Measurements from ENCODE around the gene INPP4A.

INPP4A gene

DNA sequence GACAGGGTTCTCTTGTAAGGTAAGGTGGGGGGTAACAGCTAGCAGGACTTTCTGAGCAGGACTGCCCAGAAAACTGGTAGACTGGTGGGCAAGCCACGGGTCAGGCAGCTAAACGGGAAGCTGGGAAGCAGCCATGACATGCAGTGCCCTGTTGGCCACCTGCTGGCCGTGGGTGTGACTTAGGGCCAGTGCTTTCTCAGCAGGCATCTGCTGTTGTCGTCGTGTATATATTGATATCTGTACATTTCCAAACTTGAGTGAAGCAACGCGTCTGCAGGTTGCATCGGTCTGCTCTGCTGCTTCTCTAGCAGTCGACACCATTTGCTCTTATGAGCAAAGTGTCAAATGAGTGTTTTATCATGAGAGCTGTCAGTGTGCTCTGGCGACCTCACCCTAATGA, 132.7 kb downstream of the INPP4A start:
- TF ChIP-seq, protein P1, sequence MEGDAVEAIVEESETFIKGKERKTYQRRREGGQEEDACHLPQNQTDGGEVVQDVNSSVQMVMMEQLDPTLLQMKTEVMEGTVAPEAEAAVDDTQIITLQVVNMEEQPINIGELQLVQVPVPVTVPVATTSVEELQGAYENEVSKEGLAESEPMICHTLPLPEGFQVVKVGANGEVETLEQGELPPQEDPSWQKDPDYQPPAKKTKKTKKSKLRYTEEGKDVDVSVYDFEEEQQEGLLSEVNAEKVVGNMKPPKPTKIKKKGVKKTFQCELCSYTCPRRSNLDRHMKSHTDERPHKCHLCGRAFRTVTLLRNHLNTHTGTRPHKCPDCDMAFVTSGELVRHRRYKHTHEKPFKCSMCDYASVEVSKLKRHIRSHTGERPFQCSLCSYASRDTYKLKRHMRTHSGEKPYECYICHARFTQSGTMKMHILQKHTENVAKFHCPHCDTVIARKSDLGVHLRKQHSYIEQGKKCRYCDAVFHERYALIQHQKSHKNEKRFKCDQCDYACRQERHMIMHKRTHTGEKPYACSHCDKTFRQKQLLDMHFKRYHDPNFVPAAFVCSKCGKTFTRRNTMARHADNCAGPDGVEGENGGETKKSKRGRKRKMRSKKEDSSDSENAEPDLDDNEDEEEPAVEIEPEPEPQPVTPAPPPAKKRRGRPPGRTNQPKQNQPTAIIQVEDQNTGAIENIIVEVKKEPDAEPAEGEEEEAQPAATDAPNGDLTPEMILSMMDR (IDR thresholded peaks at IDR 0.05; ENCODE audit: insufficient read depth, low read depth, low read length, missing control alignments): no peak
- no peak overlapping the region for H3K4me3 ChIP-seq (ENCODE audit: low read depth, low read length)
- DNase-seq (ENCODE audit: low read depth): no peak

GRCh38 chr2:98578231-98578630, 133.6 kb downstream of the INPP4A start:
- H3K4me3 ChIP-seq (ENCODE audit: low read depth, low read length): no peak overlapping the region
- TF ChIP-seq, protein P1 (IDR thresholded peaks at IDR 0.05; ENCODE audit: insufficient read depth, low read depth, low read length, missing control alignments): no peak
- DNase-seq (ENCODE audit: low read depth): no peak

DNA sequence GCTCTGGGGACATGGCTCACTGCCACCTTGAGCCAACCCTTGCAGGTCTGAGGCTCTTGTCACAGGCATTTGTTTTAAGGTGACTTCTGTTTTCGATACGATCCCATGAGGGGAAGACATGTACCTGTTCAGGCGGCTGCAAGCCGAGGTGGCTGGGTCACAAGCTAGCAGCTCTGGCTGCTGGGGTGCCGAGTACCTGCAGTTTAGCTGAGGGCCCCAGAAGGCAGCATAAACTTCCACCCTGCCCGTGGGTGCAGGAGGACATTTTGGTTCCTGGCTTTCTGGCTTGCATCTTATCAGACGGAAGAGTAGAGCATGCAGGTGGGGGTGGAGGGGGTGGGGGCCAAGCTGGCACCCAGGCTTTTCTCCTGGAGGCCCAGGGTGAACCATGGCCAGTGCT, 135.3 kb downstream of the INPP4A start:
- TF ChIP-seq, protein P1 (IDR thresholded peaks at IDR 0.05; ENCODE audit: insufficient read depth, low read depth, low read length, missing control alignments): no peak
- DNase-seq (ENCODE audit: low read depth): no peak
- no peak overlapping the region for H3K4me3 ChIP-seq (ENCODE audit: low read depth, low read length)

DNA sequence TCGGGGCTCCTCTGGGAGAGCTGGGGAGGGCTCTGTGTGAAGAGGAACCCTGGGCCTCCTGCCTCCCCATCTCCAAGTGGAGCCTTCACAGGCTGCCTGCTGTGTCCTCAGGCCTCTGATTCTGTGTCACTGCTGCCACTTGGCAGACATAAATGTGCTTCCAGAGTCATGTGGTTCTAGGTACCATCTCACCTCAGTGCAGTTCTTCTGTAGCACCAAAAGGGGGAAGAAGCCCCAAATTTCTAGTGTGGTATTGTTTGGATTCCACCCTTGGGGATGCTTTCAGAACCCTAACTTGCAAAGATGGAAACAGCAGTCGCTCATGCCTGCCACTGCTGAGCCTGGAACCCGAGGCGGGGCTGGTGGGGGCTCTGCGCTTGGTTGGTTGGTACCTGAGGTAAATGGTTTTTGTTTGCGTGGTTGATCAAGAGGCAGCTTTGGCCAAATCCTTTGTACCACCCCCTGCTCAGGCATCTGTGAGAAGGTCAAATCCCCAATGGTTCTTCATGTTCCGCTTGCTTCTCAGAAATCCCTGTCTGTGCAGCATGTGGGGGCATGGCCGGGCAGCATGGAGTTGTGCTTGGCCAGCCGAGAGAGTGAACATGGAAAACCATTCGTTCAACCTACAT, 136.1 kb downstream of the INPP4A start:
- TF ChIP-seq, protein P1 (IDR thresholded peaks at IDR 0.05; ENCODE audit: insufficient read depth, low read depth, low read length, missing control alignments): no peak
- DNase-seq (ENCODE audit: low read depth): no peak
- no peak overlapping the region for H3K4me3 ChIP-seq (ENCODE audit: low read depth, low read length)

DNA sequence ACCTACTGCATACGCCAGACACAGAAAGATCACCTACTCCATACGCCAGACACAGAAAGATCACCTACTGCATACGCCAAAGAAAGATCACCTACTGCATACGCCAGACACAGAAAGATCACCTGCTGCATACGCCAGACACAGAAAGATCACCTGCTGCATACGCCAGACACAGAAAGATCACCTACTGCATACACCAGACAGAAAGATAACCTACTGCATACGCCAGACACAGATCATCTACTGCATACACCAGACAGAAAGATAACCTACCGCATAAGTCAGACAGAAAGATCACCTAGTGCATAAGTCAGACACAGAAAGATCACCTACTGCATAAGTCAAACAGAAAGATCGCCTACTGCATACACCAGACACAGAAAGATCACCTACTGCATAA, 137.9 kb downstream of the INPP4A start:
- DNase-seq (ENCODE audit: low read depth): no peak
- H3K4me3 ChIP-seq (ENCODE audit: low read depth, low read length): no peak overlapping the region
- TF ChIP-seq, protein P1 (IDR thresholded peaks at IDR 0.05; ENCODE audit: insufficient read depth, low read depth, low read length, missing control alignments): no peak

- no peak overlapping the region for H3K4me3 ChIP-seq (ENCODE audit: low read depth, low read length)
- TF ChIP-seq, protein P1 (IDR thresholded peaks at IDR 0.05; ENCODE audit: insufficient read depth, low read depth, low read length, missing control alignments): no peak
These were observed 138.6 kb downstream of the INPP4A start for GRCh38 chr2:98583276-98583675.

More at GRCh38 chr2:98583276-98583675, 138.6 kb downstream of the INPP4A start:
- no peak for DNase-seq (ENCODE audit: low read depth)

All from GM12865 (cell line).